ENCODE results near the gene OR1F1. TPM values are rescaled to one million over a fixed set of nuclear protein-coding genes. Genes with fewer than 3 reads are reported as not detected.

Gene OR1F1
- total RNA-seq, 1 donor from 2014 or later, result not detected

DNA sequence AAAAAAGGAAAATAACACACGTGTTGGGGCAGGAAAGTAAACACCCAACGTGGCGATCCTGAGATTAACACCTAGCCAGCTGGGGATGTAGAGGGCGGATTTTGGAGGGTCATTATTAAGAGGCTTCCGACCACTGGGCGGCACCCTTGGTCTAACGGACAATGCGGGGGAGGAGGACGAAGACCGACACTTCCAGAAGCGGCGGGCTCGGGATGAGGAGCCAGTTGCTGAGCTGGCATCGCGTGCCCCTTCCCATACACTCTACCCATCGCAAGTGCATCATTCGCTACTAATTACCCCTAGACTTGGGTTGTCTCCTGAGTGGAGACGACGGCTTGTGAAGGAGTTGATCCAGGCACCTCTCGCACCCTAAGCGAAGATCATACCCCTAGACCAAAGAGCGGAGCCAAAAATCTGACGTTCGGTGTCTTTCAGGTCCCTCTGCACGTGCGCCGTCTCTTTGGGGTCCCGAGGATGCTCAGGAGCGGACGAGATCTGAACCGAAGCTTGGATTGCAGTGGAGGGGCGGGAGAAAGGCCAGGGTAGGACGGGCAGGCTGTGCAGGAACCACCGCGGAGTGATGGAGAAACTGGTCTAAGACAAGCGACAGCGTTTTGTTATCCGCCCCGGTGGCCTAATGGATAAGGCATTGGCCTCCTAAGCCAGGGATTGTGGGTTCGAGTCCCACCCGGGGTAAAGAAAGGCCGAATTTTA, 35.6 kb upstream of the OR1F1 start:
- Mint-ChIP-seq H3K4me1 (ENCODE audit: low read depth) (peaks cover 3% of the 10 kb centered on the region), H3K27ac (peak overlapping the region; percentile 99), H3K27me3 (peaks cover 41% of the 10 kb centered on the region), H3K4me3 (ENCODE audit: low read depth) (peak overlapping the region; percentile 69), H3K9me3 (ENCODE audit: low read depth) (no peaks in the 10 kb centered on the region), H3K36me3 (ENCODE audit: insufficient read depth) (no peaks in the 10 kb centered on the region)
- DNase-seq (ENCODE audit: low spot score, unreplicated experiment), result peak; percentile 71
- peak; percentile 39 for TF ChIP-seq CTCF (IDR thresholded peaks at IDR 0.05; ENCODE audit: unreplicated experiment)

DNA sequence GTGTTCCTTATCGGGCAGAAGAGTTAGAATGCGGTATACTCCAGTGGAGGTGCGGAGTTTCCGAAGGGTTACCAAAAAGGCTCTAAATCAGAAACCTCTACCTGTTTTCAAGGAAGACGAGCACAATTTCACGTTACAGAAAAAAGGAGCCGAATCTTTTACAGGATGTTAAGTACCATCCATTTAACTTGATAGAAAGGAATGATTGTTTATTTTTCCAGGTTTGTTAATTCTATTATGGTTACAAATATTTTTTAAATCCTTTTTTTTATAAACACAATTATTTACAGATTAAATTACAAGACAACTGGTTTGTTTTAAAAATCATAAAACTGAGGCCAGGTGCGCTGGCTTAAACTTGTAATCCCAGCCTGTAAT, 35.0 kb upstream of the OR1F1 start:
- Mint-ChIP-seq H3K27ac (peak overlapping the region; percentile 99), H3K27me3 (peaks cover 45% of the 10 kb centered on the region), H3K4me3 (ENCODE audit: low read depth) (peak overlapping the region; percentile 69)

GRCh38 chr16:3155181-3155580, 32.8 kb upstream of the OR1F1 start:
- peaks cover 8% of the 10 kb centered on the region for H3K4me1 Mint-ChIP-seq (ENCODE audit: low read depth)
- peaks cover 58% of the 10 kb centered on the region for H3K27me3 Mint-ChIP-seq
- no peak overlapping the region for H3K27ac Mint-ChIP-seq
- no peak overlapping the region for H3K4me3 Mint-ChIP-seq (ENCODE audit: low read depth)
- no peak for DNase-seq (ENCODE audit: low spot score, unreplicated experiment)
- no peaks in the 10 kb centered on the region for H3K36me3 Mint-ChIP-seq (ENCODE audit: insufficient read depth)
- TF ChIP-seq CTCF (IDR thresholded peaks at IDR 0.05; ENCODE audit: unreplicated experiment), result no peak
- H3K9me3 Mint-ChIP-seq (ENCODE audit: low read depth), result no peaks in the 10 kb centered on the region

More for the DNA sequence above, 35.0 kb upstream of the OR1F1 start:
- Mint-ChIP-seq H3K36me3 (ENCODE audit: insufficient read depth) (no peaks in the 10 kb centered on the region), H3K4me1 (ENCODE audit: low read depth) (peaks cover 7% of the 10 kb centered on the region), H3K9me3 (ENCODE audit: low read depth) (no peaks in the 10 kb centered on the region)
- no peak for TF ChIP-seq CTCF (IDR thresholded peaks at IDR 0.05; ENCODE audit: unreplicated experiment)
- no peak for DNase-seq (ENCODE audit: low spot score, unreplicated experiment)

DNA sequence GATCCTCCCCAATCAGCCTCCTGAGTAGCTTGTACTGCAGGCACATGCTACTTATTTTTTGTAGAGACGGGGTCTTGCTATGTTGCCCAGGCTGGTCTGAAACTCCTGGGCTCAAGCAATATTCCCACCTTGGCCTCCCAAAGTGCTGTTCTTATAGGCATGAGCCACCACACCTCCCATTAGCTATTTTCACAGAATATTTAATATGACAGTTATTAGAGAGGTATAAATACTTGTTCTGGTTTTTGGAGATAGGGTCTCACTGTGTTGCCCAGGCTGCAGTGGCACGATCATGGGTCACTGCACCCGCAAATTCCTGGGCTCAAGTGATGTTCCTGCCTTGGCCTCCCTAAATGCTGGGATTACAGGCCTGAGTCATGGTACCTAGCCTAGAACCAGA, 32.0 kb upstream of the OR1F1 start:
- Mint-ChIP-seq H3K9me3 (ENCODE audit: low read depth) (no peaks in the 10 kb centered on the region), H3K27me3 (peaks cover 54% of the 10 kb centered on the region), H3K4me1 (ENCODE audit: low read depth) (peaks cover 5% of the 10 kb centered on the region), H3K4me3 (ENCODE audit: low read depth) (no peak overlapping the region), H3K27ac (no peak overlapping the region), H3K36me3 (ENCODE audit: insufficient read depth) (no peaks in the 10 kb centered on the region)
- DNase-seq (ENCODE audit: low spot score, unreplicated experiment), result no peak
- no peak for TF ChIP-seq CTCF (IDR thresholded peaks at IDR 0.05; ENCODE audit: unreplicated experiment)

DNA sequence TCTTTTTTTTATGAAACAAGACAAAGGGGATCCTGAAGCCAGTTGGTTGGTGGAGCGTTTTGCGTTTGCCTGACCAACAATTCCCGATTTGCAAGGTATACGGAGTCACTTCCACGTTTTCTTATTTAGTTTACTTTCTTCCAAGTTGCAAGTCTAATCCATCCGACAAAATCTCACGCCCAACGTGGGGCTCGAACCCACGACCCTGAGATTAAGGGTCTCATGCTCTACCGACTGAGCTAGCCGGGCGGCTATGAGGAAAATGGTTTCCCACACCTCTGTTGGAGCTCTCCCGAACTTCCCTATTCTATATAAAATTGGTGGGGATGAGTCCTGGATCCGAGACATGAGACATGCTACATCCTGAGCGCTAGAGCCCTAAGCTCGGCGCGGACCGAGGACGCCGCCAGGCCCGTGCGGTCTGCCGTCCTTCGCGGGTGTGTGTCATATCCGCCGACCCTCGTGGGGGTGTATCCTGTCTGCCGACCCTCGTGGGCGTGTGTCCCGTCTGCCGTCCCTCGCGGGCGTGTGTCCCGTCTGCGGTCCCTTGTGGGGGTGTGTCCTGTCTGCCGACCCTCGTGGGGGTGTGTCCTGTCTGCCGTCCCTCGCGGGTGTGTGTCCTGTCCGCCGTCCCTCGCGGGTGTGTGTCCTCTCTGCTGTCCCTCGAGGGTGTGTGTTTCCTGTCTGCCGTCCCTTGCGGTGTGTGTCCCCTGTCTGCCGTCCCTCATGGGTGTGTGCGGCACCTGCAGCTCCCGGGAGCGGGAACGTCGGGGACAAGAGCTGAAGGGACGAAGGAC, 30.6 kb upstream of the OR1F1 start:
- TF ChIP-seq CTCF (IDR thresholded peaks at IDR 0.05; ENCODE audit: unreplicated experiment), result no peak
- H3K9me3 Mint-ChIP-seq (ENCODE audit: low read depth), result no peaks in the 10 kb centered on the region
- no peak for DNase-seq (ENCODE audit: low spot score, unreplicated experiment)
- H3K4me3 Mint-ChIP-seq (ENCODE audit: low read depth), result peak overlapping the region; percentile 74
- H3K4me1 Mint-ChIP-seq (ENCODE audit: low read depth), result peaks cover 5% of the 10 kb centered on the region
- H3K36me3 Mint-ChIP-seq (ENCODE audit: insufficient read depth), result no peaks in the 10 kb centered on the region
- peak overlapping the region; percentile 84 for H3K27ac Mint-ChIP-seq
- peaks cover 50% of the 10 kb centered on the region for H3K27me3 Mint-ChIP-seq
